Measurements from ENCODE around the gene OR10H3. TPM values are rescaled to one million over a fixed set of nuclear protein-coding genes. Genes with fewer than 3 reads are reported as not detected.
"Not testable (repeated sequence)": the region's sequence is repeated elsewhere in the genome, so short reads cannot be mapped to it uniquely, and the experiment has no call there.

The OR10H3 gene
- total and polyA plus RNA-seq, 9 donors: not detected

DNA sequence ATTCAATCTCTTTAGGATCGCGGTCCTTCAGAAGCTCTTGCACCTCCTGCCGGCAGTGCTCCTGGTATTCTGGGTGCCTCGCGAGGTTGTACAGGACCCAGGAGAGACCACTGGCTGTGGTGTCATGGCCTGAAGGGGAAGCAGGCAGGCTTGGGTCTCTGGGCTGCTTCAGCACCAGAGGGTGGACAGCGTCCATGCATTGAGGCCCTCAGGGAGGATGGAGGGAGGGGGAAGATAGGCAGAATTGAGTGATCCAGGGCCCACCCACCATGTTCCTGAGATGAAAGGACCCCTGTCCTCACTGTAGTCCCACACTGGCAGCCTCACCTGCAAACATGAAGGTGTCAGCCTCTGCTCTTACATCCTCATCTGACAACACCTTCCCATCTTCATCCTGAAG lies 31.8 kb downstream of the OR10H3 start:
- TF ChIP-seq POLR2A (IDR thresholded peaks at IDR 0.05): no peak
- TF ChIP-seq, protein P1, sequence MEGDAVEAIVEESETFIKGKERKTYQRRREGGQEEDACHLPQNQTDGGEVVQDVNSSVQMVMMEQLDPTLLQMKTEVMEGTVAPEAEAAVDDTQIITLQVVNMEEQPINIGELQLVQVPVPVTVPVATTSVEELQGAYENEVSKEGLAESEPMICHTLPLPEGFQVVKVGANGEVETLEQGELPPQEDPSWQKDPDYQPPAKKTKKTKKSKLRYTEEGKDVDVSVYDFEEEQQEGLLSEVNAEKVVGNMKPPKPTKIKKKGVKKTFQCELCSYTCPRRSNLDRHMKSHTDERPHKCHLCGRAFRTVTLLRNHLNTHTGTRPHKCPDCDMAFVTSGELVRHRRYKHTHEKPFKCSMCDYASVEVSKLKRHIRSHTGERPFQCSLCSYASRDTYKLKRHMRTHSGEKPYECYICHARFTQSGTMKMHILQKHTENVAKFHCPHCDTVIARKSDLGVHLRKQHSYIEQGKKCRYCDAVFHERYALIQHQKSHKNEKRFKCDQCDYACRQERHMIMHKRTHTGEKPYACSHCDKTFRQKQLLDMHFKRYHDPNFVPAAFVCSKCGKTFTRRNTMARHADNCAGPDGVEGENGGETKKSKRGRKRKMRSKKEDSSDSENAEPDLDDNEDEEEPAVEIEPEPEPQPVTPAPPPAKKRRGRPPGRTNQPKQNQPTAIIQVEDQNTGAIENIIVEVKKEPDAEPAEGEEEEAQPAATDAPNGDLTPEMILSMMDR (IDR thresholded peaks at IDR 0.05): no peak
- no peak for TF ChIP-seq EP300 (IDR thresholded peaks at IDR 0.05)
- Histone ChIP-seq H3K4me1 (ENCODE audit: insufficient read depth) (no peaks in the 10 kb centered on the region), H3K36me3 (no peaks in the 10 kb centered on the region), H3K27ac (no peak overlapping the region), H3K4me3 (no peak overlapping the region), H3K9me3 (no peaks in the 10 kb centered on the region), H3K27me3 (no peaks in the 10 kb centered on the region)
- no peak for DNase-seq
- intact Hi-C loops (cut with DNase I): no loop called here
- WGBS, 3 donors: 24 to 64% (median 38%) methylated on average over 6 of the region's 6 CpGs

DNA sequence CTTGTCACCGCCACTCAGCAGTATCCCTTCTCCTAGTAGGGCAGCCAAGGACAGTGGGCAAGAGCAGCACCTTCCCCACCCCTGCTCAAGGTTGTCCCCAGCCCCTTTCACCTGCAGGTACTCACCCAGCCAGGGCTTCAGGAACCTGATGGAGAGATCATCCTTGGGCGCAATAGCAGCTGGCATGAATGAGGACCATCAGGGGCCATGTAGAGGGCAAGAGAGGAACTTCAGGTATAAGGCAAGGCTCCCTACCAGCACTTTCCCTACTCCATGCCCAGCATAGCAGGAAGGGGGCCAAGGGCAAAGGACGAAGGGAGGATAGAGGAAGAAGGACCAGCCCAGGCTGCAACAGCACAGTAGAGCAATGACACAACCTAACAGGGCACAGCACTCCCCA lies 36.4 kb downstream of the OR10H3 start:
- H3K27ac ChIP-seq; H3K9me3 ChIP-seq; H3K4me3 ChIP-seq; H3K27me3 ChIP-seq; DNase-seq; H3K4me1 ChIP-seq (ENCODE audit: insufficient read depth); intact Hi-C loops (cut with DNase I); H3K36me3 ChIP-seq: not testable (repeated sequence)
- 60 to 82% (median 75%) methylated on average over 3 of the region's 3 CpGs for WGBS, 3 donors

DNA sequence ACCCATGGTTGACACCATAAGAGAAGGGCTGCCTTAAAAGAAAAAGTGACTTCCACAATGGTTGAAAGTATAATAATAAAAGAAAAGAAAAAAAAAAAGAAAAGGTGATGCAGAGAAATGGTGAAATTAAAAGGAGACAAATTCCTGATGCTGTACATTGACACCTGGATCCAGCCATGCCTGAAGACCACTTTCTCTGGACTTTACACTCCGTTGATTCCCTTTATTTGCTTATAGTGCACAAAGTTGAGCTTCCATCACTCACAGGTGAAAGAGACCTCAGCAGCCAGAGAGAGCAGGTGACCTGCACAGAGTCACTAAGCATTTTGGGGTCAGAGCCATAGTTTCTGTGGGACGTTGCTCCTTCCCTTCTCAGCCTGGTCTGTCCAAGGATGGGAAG lies 37.5 kb downstream of the OR10H3 start:
- no peak for TF ChIP-seq EP300 (IDR thresholded peaks at IDR 0.05)
- no peak for TF ChIP-seq POLR2A (IDR thresholded peaks at IDR 0.05)
- TF ChIP-seq, protein P1 (IDR thresholded peaks at IDR 0.05): no peak
- Histone ChIP-seq H3K27ac (no peak overlapping the region), H3K27me3 (no peaks in the 10 kb centered on the region), H3K9me3 (no peaks in the 10 kb centered on the region), H3K4me1 (ENCODE audit: insufficient read depth) (peaks cover 6% of the 10 kb centered on the region), H3K36me3 (no peaks in the 10 kb centered on the region), H3K4me3 (no peak overlapping the region)
- no peak for DNase-seq
- WGBS, 3 donors: 59 to 77% (median 71%) methylated on average over 2 of the region's 2 CpGs
- intact Hi-C loops (cut with DNase I): no loop called here

DNA sequence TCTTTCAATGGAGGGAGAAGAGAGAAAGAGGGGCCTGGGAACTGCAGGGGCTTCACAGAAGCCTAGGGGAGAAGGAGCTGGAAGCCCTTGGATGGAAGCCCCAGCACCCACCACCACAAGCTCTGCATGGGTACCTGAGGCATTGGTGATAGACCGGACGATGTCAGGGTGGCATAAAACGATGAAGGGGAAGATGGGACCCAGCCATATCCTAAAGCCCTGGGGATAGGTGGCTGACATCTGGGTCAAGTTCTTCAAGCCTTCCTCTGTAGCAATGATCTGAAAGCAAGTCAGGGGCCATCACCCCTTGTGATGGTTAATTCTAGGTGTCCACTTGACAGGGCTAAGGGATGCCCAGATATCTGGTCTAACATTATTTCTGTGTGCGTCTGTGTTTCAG lies 38.5 kb downstream of the OR10H3 start:
- H3K4me3 ChIP-seq: no peak overlapping the region
- no peaks in the 10 kb centered on the region for H3K9me3 ChIP-seq
- intact Hi-C loops (cut with DNase I): no loop called here
- H3K4me1 ChIP-seq (ENCODE audit: insufficient read depth): peaks cover 12% of the 10 kb centered on the region
- H3K36me3 ChIP-seq: no peaks in the 10 kb centered on the region
- TF ChIP-seq, protein P1 (IDR thresholded peaks at IDR 0.05): no peak
- TF ChIP-seq EP300 (IDR thresholded peaks at IDR 0.05) (no peak), POLR2A (IDR thresholded peaks at IDR 0.05) (no peak)
- no peaks in the 10 kb centered on the region for H3K27me3 ChIP-seq
- DNase-seq: no peak
- no peak overlapping the region for H3K27ac ChIP-seq
- 89 to 94% (median 93%) methylated on average over 4 of the region's 4 CpGs for WGBS, 3 donors

DNA sequence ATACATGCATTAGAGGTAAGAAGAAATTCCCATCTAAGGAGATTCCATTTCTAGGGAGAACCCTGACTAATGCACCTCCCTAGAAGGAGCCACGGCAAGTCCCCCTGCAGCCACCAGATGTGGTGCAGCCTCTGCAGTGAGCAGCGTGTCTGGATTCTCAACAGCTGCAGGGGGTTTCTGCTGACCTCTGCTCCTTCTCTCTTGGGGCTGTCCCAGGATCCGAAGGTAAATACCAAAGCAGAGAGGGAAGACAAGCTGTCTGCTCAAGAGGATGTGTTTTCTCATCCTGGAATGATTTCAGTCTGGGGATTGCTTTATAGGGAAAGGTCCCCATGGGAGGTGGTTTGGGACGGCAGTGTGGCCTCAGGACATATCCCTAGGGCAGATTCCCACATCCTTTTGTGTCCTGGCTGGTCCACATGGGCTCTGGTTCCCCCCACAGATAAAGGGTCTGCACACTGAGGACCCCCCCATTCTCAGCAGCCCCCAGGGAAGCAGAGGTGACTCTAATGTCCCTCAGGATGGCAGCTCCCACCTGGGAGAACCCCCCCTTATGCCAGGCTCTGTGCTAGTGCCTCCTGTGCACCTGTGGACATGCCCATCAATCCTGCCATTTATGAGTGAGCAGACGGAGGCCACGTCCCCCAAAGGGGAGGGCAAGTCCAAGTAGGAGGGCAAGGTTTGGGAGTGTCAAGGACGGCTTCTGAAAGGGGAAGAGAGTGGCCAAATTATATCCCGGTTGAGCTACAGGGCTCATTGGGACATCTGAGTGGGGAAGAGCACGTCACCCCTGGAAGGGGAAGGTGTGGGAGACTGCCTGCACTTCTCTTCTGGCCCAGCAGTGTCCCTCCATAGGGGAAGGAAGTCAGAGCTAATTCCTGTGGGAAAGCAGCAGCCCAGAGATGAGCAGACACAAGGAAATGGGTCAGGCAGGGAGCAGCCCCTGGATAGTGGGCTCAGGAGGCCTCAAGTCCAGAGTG lies 39.5 kb downstream of the OR10H3 start:
- WGBS, 3 donors: 37 to 64% (median 58%) methylated on average over 9 of the region's 9 CpGs
- no peaks in the 10 kb centered on the region for H3K36me3 ChIP-seq

More for the DNA sequence above, 39.5 kb downstream of the OR10H3 start:
- DNase-seq: no peak
- TF ChIP-seq POLR2A (IDR thresholded peaks at IDR 0.05) (no peak), EP300 (IDR thresholded peaks at IDR 0.05) (no peak)
- TF ChIP-seq, protein P1 (IDR thresholded peaks at IDR 0.05): no peak
- no peak overlapping the region for H3K4me3 ChIP-seq
- H3K27me3 ChIP-seq: no peaks in the 10 kb centered on the region
- H3K27ac ChIP-seq: no peak overlapping the region
- H3K9me3 ChIP-seq: no peaks in the 10 kb centered on the region
- intact Hi-C loops (cut with DNase I): no loop called here
- H3K4me1 ChIP-seq (ENCODE audit: insufficient read depth): peaks cover 12% of the 10 kb centered on the region

Data from ovary (tissue), 9 donors.